Measurements from ENCODE around the gene NTRK2.
"Not testable (repeated sequence)": the region's sequence is repeated elsewhere in the genome, so short reads cannot be mapped to it uniquely, and the experiment has no call there.

NTRK2 gene

GRCh38 chr9:85069421-85069820 is 399.9 kb downstream of the NTRK2 start:
- DNase-seq (ENCODE audit: low read depth): not testable (repeated sequence)
